Stimulated activated CD4-positive, alpha-beta T cell treated with anti-CD3 and anti-CD28 coated beads, Interleukin-1b, Interleukin-23, amount 100 ng/mL, for 48 hours (primary cell): Measurements from ENCODE around the gene OIP5.
"Not testable (repeated sequence)": the region's sequence is repeated elsewhere in the genome, so short reads cannot be mapped to it uniquely, and the experiment has no call there.

ENCODE experiments used
- DNase-seq: peaks from one replicate; pipeline ENCODE4 v3.0.0-alpha.2; 2020

The OIP5 gene

GRCh38 chr15:41332194-41333025 lies at the start of gene OIP5, which contains the start of gene NUSAP1:
Gene OIP5 (minus strand): TSS chr15:41332591. CDS start chr15:41332561, 30 bp downstream.
Gene NUSAP1 (plus strand): TSS chr15:41332881. CDS start chr15:41332958, 77 bp downstream.
- DNase-seq: peak; percentile 99

GRCh38 chr15:41377978-41378377 lies 45.6 kb upstream of the OIP5 start:
- DNase-seq: no peak

- DNase-seq: no peak
These were observed 35.0 kb upstream of the OIP5 start for GRCh38 chr15:41367418-41367817.

GRCh38 chr15:41354371-41354770 lies 22.0 kb upstream of the OIP5 start:
- no peak for DNase-seq

GRCh38 chr15:41350057-41350717 lies 17.8 kb upstream of the OIP5 start:
- DNase-seq: no peak

GRCh38 chr15:41347236-41347635 lies 14.8 kb upstream of the OIP5 start:
- DNase-seq: no peak

- DNase-seq: no peak
These were observed 9.1 kb upstream of the OIP5 start for GRCh38 chr15:41341519-41341918.

GRCh38 chr15:41340189-41340695 lies 7.9 kb upstream of the OIP5 start:
- no peak for DNase-seq

GRCh38 chr15:41337631-41338522 lies 5.5 kb upstream of the OIP5 start:
- no peak for DNase-seq

- DNase-seq: no peak
These were observed 4.7 kb upstream of the OIP5 start for GRCh38 chr15:41337047-41337446.

GRCh38 chr15:41336549-41336948 lies 4.2 kb upstream of the OIP5 start:
- DNase-seq: peak; percentile 12

- no peak for DNase-seq
These were observed 2.1 kb upstream of the OIP5 start for GRCh38 chr15:41334293-41335120.

- no peak for DNase-seq
These were observed 703 bp upstream of the OIP5 start for GRCh38 chr15:41333026-41333562.

GRCh38 chr15:41331833-41332193 lies 578 bp downstream of the OIP5 start:
- no peak for DNase-seq

GRCh38 chr15:41331281-41331680 lies 1.1 kb downstream of the OIP5 start:
- DNase-seq: no peak

- no peak for DNase-seq
These were observed 8.8 kb downstream of the OIP5 start for GRCh38 chr15:41323611-41324010.

- DNase-seq: not testable (repeated sequence)
These were observed 11.5 kb downstream of the OIP5 start for GRCh38 chr15:41320805-41321330.

- no peak for DNase-seq
These were observed 23.0 kb downstream of the OIP5 start for GRCh38 chr15:41309226-41309905.

- DNase-seq: no peak
These were observed 24.7 kb downstream of the OIP5 start for GRCh38 chr15:41307679-41308078.

- DNase-seq: no peak
These were observed 28.1 kb downstream of the OIP5 start for GRCh38 chr15:41304149-41304770.
